MM.1S (cell line): Measurements from ENCODE around the gene GPR4.

ENCODE experiments used
- DNase-seq: peaks from one replicate; pipeline ENCODE4 v3.0.0-alpha.2; 2015
- H2AFZ ChIP-seq: fragments of 300-600 bp; sonication (generic); 2 replicates; pipeline ENCODE4 v1.6.0; 2016; ENCODE audit warnings: antibody characterized with exemption, low read length
- H3F3A ChIP-seq: fragments of 300-600 bp; sonication (generic); 2 replicates; pipeline ENCODE4 v1.6.1; 2016; ENCODE audit warnings: mild to moderate bottlenecking, antibody characterized with exemption, low read length, moderate library complexity, mixed read lengths; ENCODE audit not compliant: insufficient read depth
- H3K27ac ChIP-seq: fragments of 300-600 bp; sonication (generic); 2 replicates; pipeline ENCODE4 v1.5.1; 2016; ENCODE audit warnings: mild to moderate bottlenecking, low read length
- H3K27me3 ChIP-seq: fragments of 300-600 bp; sonication (generic); replicated peaks from 2 replicates; pipeline ENCODE4 v1.6.0; 2016; ENCODE audit warnings: low read length; ENCODE audit not compliant: insufficient read depth
- H3K36me3 ChIP-seq: fragments of 300-600 bp; sonication (generic); replicated peaks from 2 replicates; pipeline ENCODE4 v1.6.1; 2016; ENCODE audit warnings: mild to moderate bottlenecking, low read length, mixed read lengths; ENCODE audit not compliant: insufficient read depth
- H3K4me1 ChIP-seq: fragments of 300-600 bp; sonication (generic); 2 replicates; pipeline ENCODE4 v1.6.1; 2016; ENCODE audit warnings: low read length, mixed read lengths
- H3K4me2 ChIP-seq: fragments of 300-600 bp; sonication (generic); 2 replicates; pipeline ENCODE4 v1.6.0; 2016; ENCODE audit warnings: low read depth, low read length
- H3K4me3 ChIP-seq: fragments of 300-600 bp; sonication (generic); 2 replicates; pipeline ENCODE4 v1.5.1; 2016; ENCODE audit warnings: low read length, mixed read lengths
- H3K79me2 ChIP-seq: fragments of 300-600 bp; sonication (generic); 2 replicates; pipeline ENCODE4 v1.6.1; 2016; ENCODE audit warnings: mixed run types, low read length, mixed read lengths
- H3K9ac ChIP-seq: fragments of 300-600 bp; sonication (generic); 2 replicates; pipeline ENCODE4 v1.6.1; 2016; ENCODE audit warnings: low read length, mixed read lengths
- H3K9me2 ChIP-seq: fragments of 300-600 bp; sonication (generic); replicated peaks from 2 replicates; pipeline ENCODE4 v1.6.1; 2016; ENCODE audit warnings: mild to moderate bottlenecking, low read length, mixed read lengths; ENCODE audit not compliant: insufficient read depth
- H3K9me3 ChIP-seq: fragments of 300-600 bp; sonication (generic); replicated peaks from 2 replicates; pipeline ENCODE4 v1.6.1; 2016; ENCODE audit warnings: mild to moderate bottlenecking, low read length, mixed read lengths; ENCODE audit not compliant: insufficient read depth
- H4K20me1 ChIP-seq: fragments of 300-600 bp; sonication (generic); 2 replicates; pipeline ENCODE4 v1.6.1; 2016; ENCODE audit warnings: mild to moderate bottlenecking, low read length, moderate library complexity, mixed read lengths; ENCODE audit not compliant: insufficient read depth
- CTCF ChIP-seq: fragments of 300-600 bp; sonication (generic); IDR thresholded peaks from 2 replicates; pipeline ENCODE4 v1.5.1; 2016; ENCODE audit warnings: antibody characterized with exemption, low read length, mixed read lengths
- EZH2 ChIP-seq: fragments of 300-600 bp; sonication (generic); optimal IDR thresholded peaks from 2 replicates; pipeline ENCODE3; 2017; ENCODE audit warnings: low read depth, mild to moderate bottlenecking, antibody characterized with exemption, low read length, mixed read lengths
- EZH2phosphoT487 ChIP-seq: fragments of 300-600 bp; sonication (generic); IDR thresholded peaks from 2 replicates; pipeline ENCODE4 v1.6.1; 2018; ENCODE audit warnings: antibody characterized with exemption, low read length

Gene GPR4

DNA sequence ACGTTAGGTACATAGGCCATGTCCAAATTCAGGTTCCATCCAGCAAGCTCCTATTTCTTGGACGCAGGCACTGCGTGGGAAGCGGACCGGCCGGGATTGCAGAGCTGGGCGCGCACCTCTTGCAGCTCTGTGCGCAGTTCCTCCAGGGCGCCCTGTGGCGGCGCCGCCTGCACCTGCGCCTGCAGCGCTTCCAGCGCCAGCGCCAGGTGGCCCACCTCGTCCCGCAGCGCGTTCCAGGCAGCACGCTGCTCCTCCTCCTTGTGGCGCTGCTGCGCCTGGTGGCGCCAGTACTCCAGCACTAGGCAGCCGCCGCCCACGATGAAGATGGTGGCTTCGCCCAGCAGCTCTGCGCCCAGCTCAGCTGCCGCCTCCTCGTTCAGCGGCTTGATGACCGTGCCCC is 48.5 kb downstream of the GPR4 start:
- Histone ChIP-seq H4K20me1 (no peaks in the 10 kb centered on the region), H3K4me3 (no peak overlapping the region), H3K9ac (no peak overlapping the region), H3K9me3 (no peaks in the 10 kb centered on the region), H3F3A (no peaks in the 10 kb centered on the region), H3K9me2 (no peaks in the 10 kb centered on the region), H3K27ac (no peak overlapping the region), H3K4me2 (no peak overlapping the region), H3K36me3 (no peaks in the 10 kb centered on the region), H3K4me1 (no peaks in the 10 kb centered on the region), H3K27me3 (no peaks in the 10 kb centered on the region), H3K79me2 (no peaks in the 10 kb centered on the region), H2AFZ (no peak overlapping the region)
- TF ChIP-seq EZH2phosphoT487: no peak
- no peak for TF ChIP-seq EZH2
- TF ChIP-seq CTCF: no peak
- no peak for DNase-seq

GRCh38 chr19:45547965-45548609 is 53.9 kb downstream of the GPR4 start:
- no peaks in the 10 kb centered on the region for H3K4me1 ChIP-seq
- TF ChIP-seq EZH2phosphoT487 (no peak), CTCF (no peak), EZH2 (no peak)
- no peak overlapping the region for H3K9ac ChIP-seq
- no peak overlapping the region for H3K4me2 ChIP-seq
- no peaks in the 10 kb centered on the region for H3K27me3 ChIP-seq
- no peaks in the 10 kb centered on the region for H4K20me1 ChIP-seq
- H3F3A ChIP-seq: no peaks in the 10 kb centered on the region
- H3K27ac ChIP-seq: no peak overlapping the region
- no peak overlapping the region for H3K4me3 ChIP-seq
- H2AFZ ChIP-seq: no peak overlapping the region
- H3K9me2 ChIP-seq: no peaks in the 10 kb centered on the region
- no peaks in the 10 kb centered on the region for H3K79me2 ChIP-seq
- no peaks in the 10 kb centered on the region for H3K36me3 ChIP-seq
- H3K9me3 ChIP-seq: no peaks in the 10 kb centered on the region
- no peak for DNase-seq

- TF ChIP-seq CTCF: no peak
- TF ChIP-seq EZH2phosphoT487: no peak
- TF ChIP-seq EZH2: no peak
- H3K79me2 ChIP-seq: no peaks in the 10 kb centered on the region
- H3K9me3 ChIP-seq: no peaks in the 10 kb centered on the region
- no peaks in the 10 kb centered on the region for H3K27me3 ChIP-seq
- no peaks in the 10 kb centered on the region for H3K9me2 ChIP-seq
- no peaks in the 10 kb centered on the region for H3F3A ChIP-seq
- H3K4me2 ChIP-seq: no peak overlapping the region
- no peak overlapping the region for H3K27ac ChIP-seq
- H3K36me3 ChIP-seq: no peaks in the 10 kb centered on the region
- H2AFZ ChIP-seq: no peak overlapping the region
- H3K9ac ChIP-seq: no peak overlapping the region
- no peaks in the 10 kb centered on the region for H4K20me1 ChIP-seq
- no peak overlapping the region for H3K4me3 ChIP-seq
- H3K4me1 ChIP-seq: no peaks in the 10 kb centered on the region
- no peak for DNase-seq
Measured at GRCh38 chr19:45547211-45547770, 54.7 kb downstream of the GPR4 start.
